ENCODE measurements around the gene DRC7. TPM values are rescaled to one million over a fixed set of nuclear protein-coding genes. Genes with fewer than 3 reads are reported as not detected.

DRC7 gene
- total RNA-seq, 1 experiment from 2014 or later = 0.72 TPM

GRCh38 chr16:57704905-57705852 lies 10.6 kb downstream of the DRC7 start:
- H4K8ac ChIP-seq (replicated peaks; ENCODE audit: insufficient read length, low read depth, low read length) = no peak overlapping the region
- Mint-ChIP-seq H3K4me1 (peaks cover 6 to 13% of the 10 kb centered on the region in 2 experiments), H3K27ac (no peak overlapping the region; a peak in 1 of 7 replicates), H3K4me3 (no peak overlapping the region), H3K9me3 (peaks cover 0 to 16% of the 10 kb centered on the region in 2 experiments; a peak in 2 of 5 replicates), H3K36me3 (ENCODE audit: insufficient read depth in 1 of 3, low read depth in 3 of 3) (no peaks in the 10 kb centered on the region; a peak in 1 of 7 replicates), H3K27me3 (ENCODE audit: low read depth) (peaks cover 25% of the 10 kb centered on the region)
- TF ChIP-seq CTCF (conservative IDR thresholded peaks at IDR 0.05) = no peak
- H2AK5ac ChIP-seq (ENCODE audit: insufficient read length, low read length) = no peak overlapping the region
- no peak overlapping the region for H2AFZ ChIP-seq (ENCODE audit: low read length)
- no peak overlapping the region for H2BK20ac ChIP-seq (ENCODE audit: low read depth, low read length, poor library complexity, severe bottlenecking)
- no peak overlapping the region for H4K91ac ChIP-seq (ENCODE audit: insufficient read length, low read depth, low read length)
- no peak for DNase-seq
- H3K27ac ChIP-seq (ENCODE audit: insufficient read length, low read depth, low read length) = no peak overlapping the region
- no peak overlapping the region for H2BK12ac ChIP-seq (ENCODE audit: insufficient read length, low read depth, low read length)
- no peak overlapping the region for H3K9ac ChIP-seq (ENCODE audit: extremely low read depth, insufficient read length, low read length)
- H3K79me2 ChIP-seq (ENCODE audit: insufficient read depth, low read length) = no peaks in the 10 kb centered on the region
- H3K4me2 ChIP-seq (ENCODE audit: insufficient read depth, insufficient read length, low read length) = no peak overlapping the region
- no peaks in the 10 kb centered on the region for H3K27me3 ChIP-seq (ENCODE audit: insufficient read depth, low read length)
- H3K9me3 ChIP-seq (ENCODE audit: control insufficient read depth, low read depth, low read length) = no peaks in the 10 kb centered on the region
- no peak overlapping the region for H2BK5ac ChIP-seq (ENCODE audit: insufficient read length, low read length)
- H2BK120ac ChIP-seq (ENCODE audit: low read depth, low read length, poor library complexity, severe bottlenecking) = no peak overlapping the region
- no peak overlapping the region for H3K14ac ChIP-seq (ENCODE audit: insufficient read depth, low read length)
- H2BK15ac ChIP-seq (ENCODE audit: low read depth, low read length) = no peak overlapping the region
- H3K18ac ChIP-seq (ENCODE audit: insufficient read length, low read depth, low read length) = no peak overlapping the region
- H4K20me1 ChIP-seq (ENCODE audit: control insufficient read depth, insufficient read depth, insufficient read length) = no peaks in the 10 kb centered on the region
- 100% methylated on average over 1 of the region's 4 CpGs for WGBS (ENCODE audit: extremely low coverage, insufficient read length, low lambda C conversion rate)
- no peak overlapping the region for H3K56ac ChIP-seq (ENCODE audit: insufficient read length, low read depth, low read length)
- no peaks in the 10 kb centered on the region for H3K4me1 ChIP-seq (ENCODE audit: insufficient read depth, low read length)
- no peak overlapping the region for H4K5ac ChIP-seq (ENCODE audit: insufficient read length, low read depth, low read length)
- H3K23ac ChIP-seq (ENCODE audit: insufficient read length, low read depth, low read length) = no peak overlapping the region
- no peak overlapping the region for H3K4ac ChIP-seq (ENCODE audit: low read depth, low read length)
- H3K23me2 ChIP-seq (ENCODE audit: insufficient read length, low read depth, low read length, poor library complexity, severe bottlenecking) = no peaks in the 10 kb centered on the region
- no peak overlapping the region for H3T11ph ChIP-seq (ENCODE audit: low read length)
- H3K79me1 ChIP-seq (ENCODE audit: insufficient read depth, low read depth, low read length, poor library complexity, severe bottlenecking) = no peaks in the 10 kb centered on the region
